Mesodermal cell (in vitro differentiated cells): ENCODE results near the gene CHIT1. TPM values are rescaled to one million over a fixed set of nuclear protein-coding genes. Genes with fewer than 3 reads are reported as not detected.

Experiments
- H3K27ac ChIP-seq: 2 replicates; pipeline ENCODE4 v1.7.0; 2013; ENCODE audit warnings: mild to moderate bottlenecking, low read depth, low read length, moderate library complexity; ENCODE audit not compliant: severe bottlenecking
- H3K36me3 ChIP-seq: 2 replicates; pipeline ENCODE4 v1.7.1; 2013; ENCODE audit warnings: mild to moderate bottlenecking, low read length, moderate library complexity; ENCODE audit not compliant: control insufficient read depth, insufficient read depth
- H3K4me1 ChIP-seq: one replicate; pipeline ENCODE4 v1.7.1; 2013; ENCODE audit warnings: mild to moderate bottlenecking, low read length; ENCODE audit not compliant: insufficient read depth, control insufficient read depth, poor library complexity, severe bottlenecking
- H3K4me3 ChIP-seq: 2 replicates; pipeline ENCODE4 v1.7.0; 2013; ENCODE audit warnings: low read length, control low read depth, mild to moderate bottlenecking; ENCODE audit not compliant: insufficient read depth, poor library complexity, severe bottlenecking; ENCODE audit errors: extremely low read depth
- H3K9me3 ChIP-seq: 2 replicates; pipeline ENCODE4 v1.7.1; 2013; ENCODE audit warnings: mild to moderate bottlenecking, low read length, moderate library complexity; ENCODE audit not compliant: control insufficient read depth
- WGBS, 2 experiments: methylation state at CpG; one replicate each; pipeline ENCODE4 v1.1.5; 2013; ENCODE audit warnings: missing lambda C conversion rate in 2 of 2; ENCODE audit not compliant: insufficient coverage in 2 of 2; 5-methylcytosine and 5-hydroxymethylcytosine counted together
- polyA plus RNA-seq, 2 experiments: library from polyadenylated mRNA; stranded (reverse); fragments of 50-300 nt; gene quantifications; one replicate each; pipeline ENCODE4 v1.2.3, GENCODE V29; 2013

Gene CHIT1
- not detected for polyA plus RNA-seq (2013, experiment 1 of 2)
- not detected for polyA plus RNA-seq (2013, experiment 2 of 2)

DNA sequence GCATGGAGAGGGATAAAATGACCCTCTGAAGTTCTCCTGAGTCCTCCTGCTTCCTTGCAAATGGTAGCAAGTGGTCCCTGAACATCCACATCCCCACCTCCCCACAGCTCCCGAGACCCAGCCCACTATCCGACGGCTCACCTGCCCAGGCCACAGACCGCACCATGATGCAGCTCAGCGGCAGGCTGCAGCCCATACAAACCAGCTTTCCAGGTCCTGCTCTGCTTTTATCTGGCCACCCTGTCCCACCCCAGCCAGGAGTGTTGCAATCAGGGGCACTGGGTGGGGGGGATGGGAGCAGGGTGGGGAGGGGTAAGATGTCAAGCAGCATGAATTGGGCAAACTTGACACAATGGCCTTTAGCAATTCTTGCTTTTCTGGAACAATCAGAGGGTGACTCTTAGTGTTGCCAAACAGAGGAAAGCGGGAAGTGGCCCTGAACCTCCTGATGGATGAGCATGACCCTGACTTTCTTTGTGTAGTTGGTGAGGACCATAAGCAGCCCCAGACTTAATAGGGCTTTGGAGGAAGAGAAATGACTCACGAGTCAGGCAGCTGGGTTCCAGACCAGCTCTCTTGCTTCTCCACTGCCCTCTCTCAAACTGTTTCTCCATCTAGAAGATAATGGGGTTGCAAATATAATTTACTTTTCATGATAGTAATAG, at the start of gene CHIT1:
Gene CHIT1, minus strand, starts transcription at position 203 of the 665 bp plus-strand sequence. Its CDS starts 37 bp downstream, at position 166.
- H3K4me1 ChIP-seq = no peaks in the 10 kb centered on the region
- no peak within 1 kb of the TSS for H3K4me3 ChIP-seq
- 97 to 100% methylated on average over 3 to 7 of the region's 7 CpGs for WGBS, 2 experiments
- H3K36me3 ChIP-seq = no peaks in the 10 kb centered on the region
- H3K9me3 ChIP-seq = no peaks in the 10 kb centered on the region
- no peak within 1 kb of the TSS for H3K27ac ChIP-seq

DNA sequence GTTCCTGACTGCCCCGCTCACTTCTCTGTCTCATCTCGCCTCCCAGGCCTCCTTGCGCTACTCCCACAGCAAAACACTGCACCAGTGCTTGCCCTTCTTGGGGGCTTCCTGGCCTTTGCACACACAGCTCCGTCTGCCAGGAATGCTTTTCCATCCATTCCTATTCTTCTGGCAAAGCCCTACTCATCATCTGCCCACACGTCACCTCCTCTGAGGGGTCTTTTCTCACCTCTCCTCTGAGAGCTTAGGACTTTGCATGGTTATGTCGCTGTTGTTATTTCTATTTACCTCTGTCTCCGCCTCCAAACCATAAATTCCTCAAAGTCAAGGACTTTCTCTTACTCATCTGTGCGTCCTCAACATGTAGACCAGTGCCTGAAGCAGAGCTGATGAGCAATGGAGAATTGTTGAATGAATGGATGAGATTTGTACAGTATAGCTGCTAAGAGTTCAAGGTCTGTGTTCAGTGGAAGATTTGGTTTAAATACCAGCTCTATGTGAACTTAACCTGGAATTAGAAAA, 49.5 kb upstream of the CHIT1 start:
- 48 to 56% methylated on average over 5 to 6 of the region's 8 CpGs for WGBS, 2 experiments
- H3K9me3 ChIP-seq = no peaks in the 10 kb centered on the region
- H3K4me3 ChIP-seq = no peak overlapping the region
- peak overlapping the region; percentile 89 for H3K27ac ChIP-seq
- peaks cover 27% of the 10 kb centered on the region for H3K4me1 ChIP-seq
- no peaks in the 10 kb centered on the region for H3K36me3 ChIP-seq

DNA sequence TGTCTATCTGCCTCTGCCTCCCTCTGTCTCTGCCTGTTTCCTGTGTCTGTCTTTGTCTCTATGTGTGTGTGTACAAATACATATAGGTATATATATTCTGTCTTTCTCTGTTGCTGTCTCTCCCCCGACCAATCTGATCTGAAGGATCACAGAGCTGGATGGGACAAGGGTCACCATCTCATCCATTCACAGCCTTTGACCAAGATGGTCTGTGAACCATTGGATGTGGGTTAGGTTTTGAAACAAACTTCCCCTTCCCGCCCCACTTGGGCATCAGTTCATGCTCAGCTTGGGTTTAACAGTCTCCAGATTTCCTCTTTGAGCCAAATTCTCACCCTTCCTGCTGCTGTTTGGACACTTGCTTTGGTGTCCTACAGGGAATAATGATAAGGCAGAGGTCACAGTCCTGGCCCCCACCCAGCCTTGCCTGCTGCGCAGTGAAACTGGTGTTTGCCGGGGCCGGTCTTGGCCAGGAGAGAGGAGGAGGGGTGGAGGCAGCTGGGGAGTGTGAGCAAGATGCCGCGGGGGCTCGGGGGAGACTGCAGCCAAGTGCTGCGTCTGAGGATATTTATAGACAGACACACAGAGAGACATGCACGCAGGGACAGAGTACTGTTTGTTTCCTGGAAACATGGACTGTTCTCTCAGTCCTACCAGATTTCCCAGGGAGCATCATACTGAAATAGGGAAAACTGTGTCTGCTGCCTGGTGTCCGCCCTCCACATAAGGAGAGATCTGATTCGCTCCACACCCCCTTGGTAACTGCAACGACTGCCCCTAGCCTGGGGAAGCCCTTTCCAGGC, 48.8 kb upstream of the CHIT1 start:
- no peak overlapping the region for H3K4me3 ChIP-seq

DNA sequence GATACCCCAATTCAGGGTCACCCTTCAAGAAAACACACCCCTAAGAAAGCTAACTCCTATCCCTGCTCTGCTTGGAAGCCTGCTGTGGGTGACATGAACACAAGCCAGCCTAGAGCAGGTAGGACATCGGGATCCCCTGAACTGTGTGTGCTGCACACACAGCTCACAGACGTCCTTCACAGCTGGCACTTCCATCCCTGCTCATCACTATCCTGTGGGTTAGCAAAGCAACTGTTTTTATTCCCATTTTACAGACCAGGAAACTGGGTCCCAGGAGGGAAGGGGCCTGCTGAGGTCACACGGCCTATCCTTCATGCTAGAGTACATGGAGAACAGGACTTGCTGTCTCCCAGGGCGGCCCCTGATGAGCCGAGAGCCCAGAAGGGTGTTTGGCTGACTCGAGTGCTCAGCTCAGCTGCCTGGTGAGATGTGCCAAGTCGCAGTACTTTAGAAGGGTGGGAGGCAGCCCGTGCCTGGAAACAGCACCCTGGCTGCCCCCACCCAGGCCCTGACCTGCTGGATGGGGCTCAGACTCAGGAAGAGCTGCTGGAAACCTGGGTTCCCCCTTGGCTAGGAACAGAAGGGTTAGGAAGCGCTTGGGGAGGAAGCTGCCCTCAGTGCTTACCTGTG, 47.6 kb upstream of the CHIT1 start:
- Histone ChIP-seq H3K4me3 (no peak overlapping the region), H3K4me1 (peaks cover 20% of the 10 kb centered on the region), H3K27ac (no peak overlapping the region), H3K9me3 (no peaks in the 10 kb centered on the region), H3K36me3 (no peaks in the 10 kb centered on the region)
- WGBS, 2 experiments = 90 to 93% methylated on average over 8 of the region's 9 CpGs

More for the DNA sequence above, 48.8 kb upstream of the CHIT1 start:
- no peaks in the 10 kb centered on the region for H3K36me3 ChIP-seq
- H3K4me1 ChIP-seq = peaks cover 27% of the 10 kb centered on the region
- WGBS, 2 experiments = 21 to 34% methylated on average over 10 to 11 of the region's 13 CpGs
- H3K27ac ChIP-seq = peak overlapping the region; percentile 89
- H3K9me3 ChIP-seq = no peaks in the 10 kb centered on the region

DNA sequence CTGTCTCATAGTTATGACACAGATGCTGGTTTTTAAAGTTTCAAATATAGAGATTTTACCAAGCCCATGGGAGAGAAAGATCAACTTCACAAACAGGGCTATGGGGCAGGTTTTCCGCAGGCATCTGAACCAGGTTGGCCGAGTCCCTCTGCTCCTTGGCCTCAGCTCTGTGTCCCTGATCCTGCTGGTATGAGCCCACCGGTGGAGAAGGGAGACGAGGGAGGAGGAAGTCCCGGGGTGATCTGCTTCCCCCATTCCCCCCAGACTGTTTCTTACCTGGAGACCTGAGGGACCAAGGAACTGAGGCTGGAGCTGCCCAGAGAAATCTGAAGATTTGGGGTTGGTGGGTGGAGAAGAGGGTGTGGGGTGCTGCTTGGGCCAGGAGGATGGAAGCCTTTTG, 46.9 kb upstream of the CHIT1 start:
- no peak overlapping the region for H3K4me3 ChIP-seq
- H3K9me3 ChIP-seq = no peaks in the 10 kb centered on the region
- H3K27ac ChIP-seq = no peak overlapping the region
- WGBS, 2 experiments = 80 to 100% methylated on average over 1 to 4 of the region's 5 CpGs
- H3K36me3 ChIP-seq = no peaks in the 10 kb centered on the region
- H3K4me1 ChIP-seq = peaks cover 20% of the 10 kb centered on the region

DNA sequence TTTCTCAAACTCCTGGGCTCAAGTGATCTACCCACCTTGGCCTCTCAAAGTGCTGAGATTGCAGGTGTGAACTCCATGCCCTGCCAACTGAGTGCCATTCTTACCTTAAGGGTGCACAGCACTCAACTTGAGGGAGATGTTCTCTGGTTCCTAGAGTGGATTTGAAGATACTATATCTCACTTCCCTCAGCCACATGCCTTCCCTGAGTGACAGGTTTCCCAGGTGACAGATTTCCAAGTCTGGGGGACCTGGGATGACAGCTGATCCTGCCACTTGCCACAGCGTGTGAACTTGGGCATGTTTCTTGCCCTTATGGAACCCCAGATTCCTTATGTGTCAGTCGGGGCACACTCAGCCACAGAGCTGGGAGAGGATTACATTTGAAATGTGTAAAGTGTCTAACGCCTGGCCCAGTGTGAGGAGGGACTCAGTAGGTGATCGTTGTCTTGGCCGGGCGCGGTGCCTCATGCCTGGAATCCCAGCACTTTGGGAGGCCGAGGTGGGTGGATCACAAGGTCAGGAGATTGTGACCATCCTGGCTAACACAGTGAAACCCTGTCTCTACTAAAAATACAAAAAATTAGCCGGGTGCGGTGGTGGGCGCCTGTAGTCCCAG, 46.3 kb upstream of the CHIT1 start:
- H3K9me3 ChIP-seq = no peaks in the 10 kb centered on the region
- no peaks in the 10 kb centered on the region for H3K36me3 ChIP-seq
- no peak overlapping the region for H3K27ac ChIP-seq
- WGBS, 2 experiments = 89 to 91% methylated on average over 7 to 10 of the region's 11 CpGs
- no peak overlapping the region for H3K4me3 ChIP-seq
- peaks cover 24% of the 10 kb centered on the region for H3K4me1 ChIP-seq

DNA sequence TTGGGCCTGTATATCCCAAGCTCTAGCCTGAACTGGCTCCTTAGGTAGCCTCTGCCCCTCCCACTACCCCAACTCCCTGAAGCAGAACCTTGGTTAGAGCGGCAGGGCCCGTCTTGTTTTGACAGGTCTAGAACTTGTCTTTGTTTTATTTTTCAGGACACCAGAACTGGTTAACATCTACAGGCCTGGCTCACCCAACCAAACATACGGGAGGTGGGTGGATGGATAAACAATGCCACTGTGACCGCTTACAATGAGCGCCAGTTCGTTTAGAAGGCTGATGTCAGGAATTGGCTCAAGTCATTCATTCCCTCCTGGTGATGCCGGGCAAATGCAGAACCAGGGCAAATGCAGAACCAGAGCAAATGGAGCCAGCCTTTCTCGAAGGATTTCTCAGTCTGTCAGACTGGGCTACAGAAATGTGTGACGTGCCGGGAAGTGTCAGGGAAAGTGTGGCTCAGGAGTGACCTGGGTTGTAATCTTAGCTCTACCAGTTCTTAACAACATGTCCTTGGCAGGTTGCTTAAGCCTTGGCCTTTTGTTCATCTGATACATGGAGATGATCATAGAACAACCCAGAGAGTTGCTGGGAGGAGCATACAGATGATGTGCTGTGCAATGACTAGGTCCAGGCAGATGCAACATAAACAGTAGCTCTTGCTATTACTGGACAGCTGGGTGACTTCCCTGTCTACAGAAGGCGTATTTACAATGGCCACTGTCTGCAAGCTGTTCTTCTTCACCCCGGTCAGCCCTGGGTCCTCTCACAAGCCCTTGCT, 45.3 kb upstream of the CHIT1 start:
- Histone ChIP-seq H3K27ac (no peak overlapping the region), H3K4me3 (no peak overlapping the region), H3K9me3 (no peaks in the 10 kb centered on the region), H3K4me1 (peaks cover 25% of the 10 kb centered on the region), H3K36me3 (no peaks in the 10 kb centered on the region)
- WGBS, 2 experiments = 92 to 98% methylated on average over 9 to 10 of the region's 12 CpGs

DNA sequence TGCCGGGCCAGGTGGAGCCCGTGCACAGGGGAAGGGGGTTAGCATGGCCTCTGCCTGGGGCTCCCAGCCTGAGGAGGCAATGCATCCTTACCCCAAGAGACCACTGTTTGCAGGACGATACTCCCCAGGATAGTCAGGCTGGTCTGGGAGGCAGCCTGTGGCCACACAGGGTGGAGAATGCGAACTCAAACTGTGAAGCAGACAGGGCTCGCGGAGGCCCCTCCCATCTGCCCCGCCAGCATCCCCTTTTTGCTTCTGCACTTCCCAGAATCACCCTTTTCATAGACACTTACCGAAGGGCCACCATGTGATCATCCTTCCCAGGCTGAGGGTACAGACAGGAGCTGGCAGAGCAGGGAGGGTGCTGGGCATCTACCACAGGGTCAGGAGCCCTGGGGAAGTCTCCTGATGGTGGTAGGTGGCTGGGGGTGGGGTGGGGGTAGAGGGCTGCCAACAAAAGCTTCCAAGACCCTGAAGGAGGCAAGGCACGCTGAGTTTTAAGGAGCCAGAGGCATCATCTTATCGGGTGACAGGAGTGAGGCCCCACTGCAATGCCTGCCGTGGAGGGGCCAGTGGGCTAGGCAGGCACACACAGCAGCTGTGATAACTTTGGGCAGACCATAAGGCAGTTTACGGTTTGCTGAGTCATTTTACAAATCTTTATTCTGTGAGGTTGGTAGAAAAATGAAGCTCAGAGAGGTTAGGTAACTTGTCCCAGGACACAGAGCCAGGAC, 44.6 kb upstream of the CHIT1 start:
- Histone ChIP-seq H3K27ac (no peak overlapping the region), H3K36me3 (no peaks in the 10 kb centered on the region), H3K9me3 (no peaks in the 10 kb centered on the region), H3K4me1 (peaks cover 22% of the 10 kb centered on the region), H3K4me3 (no peak overlapping the region)
- WGBS, 2 experiments = 70 to 80% methylated on average over 9 to 10 of the region's 12 CpGs

DNA sequence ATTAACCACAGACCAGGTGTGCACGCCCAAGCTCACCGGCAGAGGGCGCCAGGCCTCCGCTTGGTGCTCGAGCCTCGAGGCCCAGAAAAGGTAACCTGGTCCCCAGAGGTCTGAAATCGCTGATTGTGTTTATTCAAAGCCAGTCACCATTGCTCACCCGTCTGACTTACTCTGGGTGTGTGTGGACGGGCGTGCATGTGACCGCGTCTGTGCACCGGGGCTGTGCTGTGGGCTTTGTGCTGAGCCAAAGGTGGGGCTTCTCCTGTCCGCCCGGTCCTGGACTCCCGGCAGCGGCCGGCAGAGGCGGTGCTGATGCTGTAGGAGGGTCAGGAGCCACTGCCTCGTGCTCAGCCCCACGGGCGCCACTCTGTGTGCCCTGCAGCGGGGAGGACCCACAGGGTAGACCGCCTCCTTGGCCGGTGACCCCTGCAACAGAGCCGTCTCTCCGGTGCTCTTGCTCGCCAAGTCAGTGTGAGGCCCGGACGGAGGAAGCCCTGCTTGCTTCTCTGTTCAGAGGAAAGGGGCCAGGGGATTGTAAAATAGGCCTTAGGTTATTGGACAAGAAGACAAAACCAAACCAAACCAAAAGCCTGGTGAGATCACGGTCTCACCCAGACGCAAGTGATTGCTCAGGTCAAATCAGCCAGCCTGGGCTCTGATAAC, 43.9 kb upstream of the CHIT1 start:
- H3K36me3 ChIP-seq = no peaks in the 10 kb centered on the region
- no peak overlapping the region for H3K4me3 ChIP-seq
- H3K9me3 ChIP-seq = no peaks in the 10 kb centered on the region
- H3K27ac ChIP-seq = no peak overlapping the region
- H3K4me1 ChIP-seq = peaks cover 15% of the 10 kb centered on the region
- 11 to 34% methylated on average over 16 to 28 of the region's 32 CpGs for WGBS, 2 experiments
